ENCODE measurements around the gene TM2D3.

GRCh38 chr15:101608201-101608600 is 44.0 kb downstream of the TM2D3 start:
- TF ChIP-seq EZH2 (IDR thresholded peaks at IDR 0.05; ENCODE audit: insufficient read depth, poor library complexity, severe bottlenecking) (no peak), EZH2phosphoT487 (IDR thresholded peaks at IDR 0.05; ENCODE audit: insufficient read depth, low read depth) (no peak)

Measured in GM23248 (cell line).